ENCODE data around the gene RELN.

The RELN gene

GRCh38 chr7:103649052-103649451, 340.4 kb downstream of the RELN start:
- DNase-seq: no peak
- in situ Hi-C loops (cut with HindIII; ENCODE audit: low pct_ligation_motif_present, low sequenced_read_pairs): no loop called here
- Histone ChIP-seq H3K36me3 (replicated peaks) (no peaks in the 10 kb centered on the region), H3K4me3 (ENCODE audit: low read depth, low read length) (no peak overlapping the region), H3K27me3 (replicated peaks) (no peaks in the 10 kb centered on the region), H3K27ac (no peak overlapping the region)
- TF ChIP-seq CTCF (IDR thresholded peaks at IDR 0.05; ENCODE audit: low read depth, low read length, missing control alignments): no peak

GRCh38 chr7:103648135-103648534, 341.3 kb downstream of the RELN start:
- no peak for TF ChIP-seq CTCF (IDR thresholded peaks at IDR 0.05; ENCODE audit: low read depth, low read length, missing control alignments)
- DNase-seq: no peak
- H3K36me3 ChIP-seq (replicated peaks): no peaks in the 10 kb centered on the region
- in situ Hi-C loops (cut with HindIII; ENCODE audit: low pct_ligation_motif_present, low sequenced_read_pairs): no loop called here
- no peak overlapping the region for H3K4me3 ChIP-seq (ENCODE audit: low read depth, low read length)
- H3K27me3 ChIP-seq (replicated peaks): no peaks in the 10 kb centered on the region
- H3K27ac ChIP-seq: no peak overlapping the region

- Histone ChIP-seq H3K36me3 (replicated peaks) (no peaks in the 10 kb centered on the region), H3K4me3 (ENCODE audit: low read depth, low read length) (no peak overlapping the region), H3K27ac (no peak overlapping the region), H3K27me3 (replicated peaks) (no peaks in the 10 kb centered on the region)
- no peak for TF ChIP-seq CTCF (IDR thresholded peaks at IDR 0.05; ENCODE audit: low read depth, low read length, missing control alignments)
- DNase-seq: no peak
- in situ Hi-C loops (cut with HindIII; ENCODE audit: low pct_ligation_motif_present, low sequenced_read_pairs): no loop called here
Measured at GRCh38 chr7:103644319-103644718, 345.1 kb downstream of the RELN start.

- peak; percentile 49 for DNase-seq
- Histone ChIP-seq H3K36me3 (replicated peaks) (no peaks in the 10 kb centered on the region), H3K27ac (peak overlapping the region; percentile 40), H3K4me3 (ENCODE audit: low read depth, low read length) (no peak overlapping the region), H3K27me3 (replicated peaks) (no peaks in the 10 kb centered on the region)
- in situ Hi-C loops (cut with HindIII; ENCODE audit: low pct_ligation_motif_present, low sequenced_read_pairs): no loop called here
- no peak for TF ChIP-seq CTCF (IDR thresholded peaks at IDR 0.05; ENCODE audit: low read depth, low read length, missing control alignments)
Measured at GRCh38 chr7:103640031-103640779, 349.3 kb downstream of the RELN start.

- Histone ChIP-seq H3K36me3 (replicated peaks) (no peaks in the 10 kb centered on the region), H3K27me3 (replicated peaks) (no peaks in the 10 kb centered on the region), H3K27ac (peak overlapping the region; percentile 86), H3K4me3 (ENCODE audit: low read depth, low read length) (no peak overlapping the region)
- TF ChIP-seq CTCF (IDR thresholded peaks at IDR 0.05; ENCODE audit: low read depth, low read length, missing control alignments): no peak
- in situ Hi-C loops (cut with HindIII; ENCODE audit: low pct_ligation_motif_present, low sequenced_read_pairs): no loop called here
- DNase-seq: peak; percentile 22
Measured at GRCh38 chr7:103637726-103638125, 351.7 kb downstream of the RELN start.

GRCh38 chr7:103637094-103637493, 352.4 kb downstream of the RELN start:
- no peaks in the 10 kb centered on the region for H3K36me3 ChIP-seq (replicated peaks)
- H3K4me3 ChIP-seq (ENCODE audit: low read depth, low read length): no peak overlapping the region
- peak overlapping the region; percentile 86 for H3K27ac ChIP-seq
- DNase-seq: peak; percentile 85
- no peaks in the 10 kb centered on the region for H3K27me3 ChIP-seq (replicated peaks)
- in situ Hi-C loops (cut with HindIII; ENCODE audit: low pct_ligation_motif_present, low sequenced_read_pairs): no loop called here
- no peak for TF ChIP-seq CTCF (IDR thresholded peaks at IDR 0.05; ENCODE audit: low read depth, low read length, missing control alignments)
